Endometrial microvascular endothelial cells (primary cell): ENCODE measurements around the gene CRB1. TPM values are rescaled to one million over a fixed set of nuclear protein-coding genes. Genes with fewer than 3 reads are reported as not detected.

ENCODE experiments used
- in situ Hi-C: cut with HindIII; loops from 2 replicates; pipeline ENCODE4 v1.10.0; 2017; ENCODE audit warnings: low sequenced_read_pairs, low pct_unique_long_range_greater_than_20kb; ENCODE audit errors: inconsistent ontology term
- total RNA-seq: library from RNA; depleted of rRNA; stranded (reverse); fragments of >200 nt; gene quantifications from one replicate; pipeline ENCODE4 v1.2.3, GENCODE V29; 2015; ENCODE audit errors: inconsistent ontology term

The CRB1 gene
- total RNA-seq, 1 donor from 2014 or later, result not detected

DNA sequence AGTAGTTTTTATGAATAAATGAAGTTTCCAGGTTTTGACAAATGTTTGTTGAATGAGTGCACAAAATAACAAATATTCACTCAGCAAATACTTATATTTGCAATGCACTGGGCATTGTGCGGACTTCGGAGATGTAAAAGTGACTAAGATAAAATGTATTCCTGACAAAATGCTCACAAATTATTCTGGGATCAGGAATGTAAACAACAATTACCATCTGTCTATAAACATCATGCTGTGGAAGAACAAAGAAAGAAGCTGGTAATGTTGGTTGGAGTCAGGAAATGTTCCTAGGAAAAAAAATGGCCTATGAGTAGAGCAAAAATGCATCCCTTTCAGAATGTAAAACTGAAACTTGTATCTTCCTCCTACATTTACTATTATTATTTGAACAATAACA is 68.5 kb downstream of the CRB1 start:
- in situ Hi-C loops, result no loop called here

DNA sequence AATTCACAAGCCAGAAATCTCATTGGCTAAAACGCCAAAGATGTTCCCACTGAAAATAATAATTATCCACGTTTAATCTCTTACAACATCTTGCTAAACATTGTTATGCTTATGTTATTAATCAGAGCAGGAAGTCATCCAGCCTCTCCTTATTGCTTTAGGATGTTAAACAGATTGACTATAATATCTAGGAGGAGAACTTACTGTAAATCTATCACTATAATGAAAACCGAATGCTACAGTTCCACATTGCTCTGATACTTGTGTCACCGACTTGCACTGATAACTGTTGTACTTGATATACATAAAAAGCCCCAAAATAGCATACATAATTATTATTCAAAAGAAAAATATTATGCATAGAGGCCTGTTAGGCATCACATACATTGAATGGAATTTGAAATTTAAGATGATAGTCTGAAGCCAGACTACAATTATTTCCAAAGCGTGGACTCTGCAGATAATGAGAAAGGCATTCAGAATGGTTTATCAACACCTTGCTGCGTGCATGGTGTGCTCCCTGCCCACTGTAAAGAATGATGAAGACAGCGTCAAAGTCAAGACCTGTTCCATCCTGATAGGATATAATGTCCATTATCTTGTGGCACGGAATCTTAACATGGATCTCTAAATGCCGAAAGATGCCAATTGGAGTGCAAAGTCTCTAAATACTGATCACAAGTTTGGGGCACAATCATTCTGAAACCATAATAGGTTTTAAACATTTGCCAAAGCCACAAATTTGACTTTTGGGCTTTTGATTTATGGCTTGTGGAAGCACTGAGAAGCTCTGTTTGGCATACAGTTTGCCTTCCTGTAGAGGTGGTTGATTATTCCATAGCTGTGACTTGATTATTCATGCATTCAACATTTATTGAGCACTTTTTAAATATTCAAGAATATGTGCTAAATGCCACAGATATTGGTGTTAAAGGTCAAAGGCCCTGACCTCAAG is 71.3 kb downstream of the CRB1 start:
- in situ Hi-C loops, result no loop called here

DNA sequence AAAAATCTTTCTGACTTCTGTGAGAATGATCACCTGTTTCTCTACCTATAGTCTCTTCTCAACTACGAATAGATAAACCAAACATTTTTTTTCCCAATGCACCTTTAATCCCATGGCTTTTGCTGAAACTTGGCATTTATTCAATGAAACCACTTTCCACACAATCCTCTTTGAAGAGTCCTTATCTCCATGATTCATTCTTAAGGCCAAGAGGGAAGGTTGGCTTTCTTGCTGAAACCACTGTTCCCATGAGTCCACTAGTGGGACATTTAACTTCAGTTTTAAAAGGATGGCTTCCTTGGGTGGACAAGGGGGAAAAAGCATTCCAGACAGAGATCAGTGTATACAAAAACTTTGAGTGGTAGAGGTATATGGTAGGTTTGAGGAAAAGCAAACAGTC is 73.6 kb downstream of the CRB1 start:
- in situ Hi-C loops, result no loop called here

DNA sequence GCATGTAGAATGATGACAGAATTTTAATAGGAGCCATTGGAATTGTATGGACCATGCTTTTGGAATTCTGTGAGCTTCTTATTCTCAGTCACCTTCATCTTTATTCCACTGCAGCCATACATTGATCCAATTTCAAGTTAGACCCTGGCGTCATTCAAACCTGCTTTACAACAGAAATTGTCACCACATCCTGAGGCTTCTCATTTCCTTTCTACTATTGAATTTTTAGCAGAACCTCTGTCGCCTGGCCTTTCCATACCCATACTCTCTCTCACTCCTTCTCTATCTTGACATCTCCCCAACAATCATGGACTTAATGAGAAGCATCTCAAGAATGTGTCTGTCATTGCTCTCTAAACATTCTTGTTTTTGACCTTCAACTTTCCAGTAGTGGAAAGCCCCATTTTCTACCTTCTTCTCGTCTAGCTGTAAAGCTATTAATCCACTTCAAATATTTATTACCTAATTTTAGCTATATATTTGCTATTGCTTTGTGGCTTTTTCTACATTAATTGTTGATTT is 74.1 kb downstream of the CRB1 start:
- in situ Hi-C loops, result no loop called here

DNA sequence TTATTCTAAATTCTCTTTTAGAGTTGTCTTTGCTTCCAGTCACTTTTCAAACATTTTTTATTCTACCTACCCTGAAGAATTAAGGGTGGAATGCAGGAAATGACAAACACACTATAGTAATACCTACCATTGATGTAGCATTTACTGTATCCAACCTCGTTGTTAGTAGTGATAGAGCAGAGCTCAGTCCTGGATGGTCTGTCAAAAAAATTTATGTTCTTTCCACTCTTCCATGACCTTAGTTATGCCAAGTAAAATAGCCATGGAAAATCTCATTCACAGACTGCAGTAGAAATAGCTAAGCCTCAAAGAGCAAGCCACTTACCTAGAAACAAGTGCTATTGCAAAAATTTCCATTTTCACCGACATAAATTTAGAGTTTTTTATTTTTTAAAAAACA is 74.6 kb downstream of the CRB1 start:
- in situ Hi-C loops, result no loop called here

DNA sequence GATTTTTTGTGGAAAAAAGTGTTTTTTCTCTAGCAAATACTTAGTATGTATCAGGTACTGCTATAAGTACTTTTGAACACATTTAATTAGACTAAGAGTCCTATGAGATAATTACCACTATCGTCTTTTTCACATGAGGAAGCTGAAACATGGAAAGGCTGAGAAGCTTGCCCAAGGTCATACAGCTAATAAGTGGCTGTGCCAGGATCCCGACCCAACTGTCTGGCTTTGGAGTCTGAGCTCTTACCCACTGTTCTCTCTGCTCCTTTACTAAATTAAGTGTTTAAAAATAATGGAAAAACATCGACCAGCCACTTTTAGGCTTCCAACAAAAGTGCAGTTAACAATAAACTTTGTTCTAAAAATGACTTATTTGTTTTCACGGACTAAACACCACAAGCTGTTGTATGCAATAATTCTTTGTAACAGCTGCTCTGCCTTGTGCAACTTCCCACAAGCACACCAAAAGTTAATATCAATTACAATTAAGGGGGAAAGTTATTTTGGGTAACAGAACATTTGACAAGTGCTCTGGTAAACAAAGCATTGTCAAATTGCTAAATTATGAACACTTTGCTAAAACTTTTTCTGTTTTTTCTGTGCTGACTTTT is 75.7 kb downstream of the CRB1 start:
- in situ Hi-C loops, result no loop called here

DNA sequence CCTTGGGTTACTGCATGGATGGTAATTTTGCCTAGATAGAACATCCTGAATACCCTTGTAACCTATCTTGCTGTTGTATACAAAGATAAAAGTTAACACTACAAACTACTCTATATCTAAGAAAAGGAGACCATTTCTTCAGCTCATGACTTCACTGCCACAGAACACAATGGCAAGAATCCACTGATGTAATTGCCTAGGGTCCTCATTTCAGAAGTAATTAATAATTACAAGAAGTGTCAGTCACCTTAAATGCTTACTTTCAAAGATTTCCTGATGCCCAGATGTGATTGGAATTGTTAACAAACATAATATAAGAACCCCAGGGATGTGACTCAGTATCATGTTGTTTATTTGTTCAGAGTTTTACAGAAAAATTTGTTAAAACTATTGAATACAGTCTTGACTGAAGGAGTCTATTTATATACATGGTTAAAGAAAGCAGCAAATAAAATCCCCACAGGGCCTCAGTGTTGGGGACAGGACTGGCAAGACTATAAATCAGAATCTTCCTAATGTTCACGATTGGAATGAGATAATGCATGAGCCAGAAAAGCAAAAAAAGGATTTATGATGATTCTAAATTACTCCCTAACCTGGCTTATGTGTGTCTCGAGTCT is 83.9 kb downstream of the CRB1 start:
- in situ Hi-C loops, result no loop called here

DNA sequence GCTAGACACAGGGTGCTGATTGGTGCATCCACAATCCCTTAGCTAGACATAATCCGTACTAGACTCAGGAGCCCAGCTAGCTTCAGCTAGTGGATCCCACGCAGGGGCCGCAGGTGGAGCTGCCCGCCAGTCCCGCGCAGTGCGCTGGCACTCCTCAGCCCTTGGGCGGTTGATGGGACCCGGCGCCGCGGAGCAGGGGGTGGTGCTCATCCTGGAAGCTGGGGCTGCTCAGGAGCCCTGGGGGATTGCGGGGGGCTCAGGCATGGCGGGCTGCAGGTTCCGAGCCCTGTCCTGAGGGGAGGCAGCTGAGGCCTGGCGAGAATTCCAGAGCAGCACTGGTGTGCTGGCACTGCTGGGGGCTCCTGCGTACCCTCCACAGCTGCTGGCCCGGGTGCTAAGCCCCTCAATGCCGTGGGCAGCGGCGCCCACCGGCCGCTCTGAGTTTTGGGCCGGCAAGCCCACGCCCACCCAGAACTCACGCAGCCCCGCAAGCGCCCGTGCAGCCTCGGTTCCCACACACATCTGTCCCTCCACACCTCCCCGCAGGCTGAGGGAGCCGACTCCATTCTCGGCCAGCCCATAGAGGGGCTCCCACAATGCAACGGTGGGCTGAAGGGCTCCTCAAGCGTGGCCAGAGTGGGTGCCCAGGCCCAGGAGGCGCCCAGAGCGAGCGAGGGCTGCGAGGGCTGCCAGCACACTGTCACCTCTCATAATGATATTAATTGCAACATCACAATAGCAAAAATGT is 87.4 kb downstream of the CRB1 start:
- in situ Hi-C loops, result no loop called here

DNA sequence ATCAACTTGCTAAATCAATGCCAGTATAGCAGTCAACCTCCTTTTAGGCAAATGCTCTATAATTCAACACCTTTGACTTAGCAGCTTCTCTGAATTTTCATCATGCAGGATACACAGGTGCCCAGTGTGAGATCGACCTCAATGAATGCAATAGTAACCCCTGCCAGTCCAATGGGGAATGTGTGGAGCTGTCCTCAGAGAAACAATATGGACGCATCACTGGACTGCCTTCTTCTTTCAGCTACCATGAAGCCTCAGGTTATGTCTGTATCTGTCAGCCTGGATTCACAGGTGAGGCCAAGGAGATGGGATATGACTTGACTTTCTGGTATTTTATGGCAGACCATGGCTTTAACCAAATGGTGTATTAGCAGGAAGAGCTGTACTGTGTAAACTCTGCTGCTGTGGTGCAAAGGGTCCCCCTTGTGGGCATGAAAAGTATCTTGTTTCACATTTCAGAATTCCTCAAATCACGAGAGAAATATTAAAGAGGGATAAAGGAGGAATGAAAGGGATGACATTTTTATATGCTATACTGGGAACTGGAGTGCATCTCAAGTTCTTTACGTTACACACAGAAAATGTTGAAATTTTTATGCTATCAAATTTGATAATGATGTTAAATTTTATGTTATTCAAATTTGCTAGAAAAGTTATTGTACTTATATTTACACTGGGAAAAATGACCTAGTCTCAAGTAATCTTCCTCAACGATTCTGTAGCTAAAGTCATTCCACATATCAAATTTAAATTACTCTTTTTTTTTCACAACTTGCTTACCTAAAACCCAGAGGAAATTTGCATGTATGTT is 88.9 kb downstream of the CRB1 start:
- in situ Hi-C loops, result no loop called here

DNA sequence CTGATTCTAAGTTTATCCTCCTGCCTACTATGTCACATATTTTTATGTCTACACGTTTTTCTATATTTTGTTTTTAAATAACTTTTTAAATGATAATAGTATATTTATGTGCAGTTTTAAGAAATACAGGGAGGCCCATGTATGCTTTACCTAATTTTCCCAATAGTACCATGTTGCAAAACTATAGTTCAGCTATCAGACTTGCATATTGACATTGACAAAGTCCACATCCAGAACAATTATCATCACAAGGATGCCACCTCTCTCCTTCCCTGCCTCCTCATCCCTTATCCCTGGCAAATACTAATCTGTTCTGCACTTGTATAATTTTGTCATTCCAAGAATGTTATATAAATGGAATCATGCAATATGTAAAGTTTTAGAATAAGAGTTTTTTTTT is 90.9 kb downstream of the CRB1 start:
- in situ Hi-C loops, result no loop called here

DNA sequence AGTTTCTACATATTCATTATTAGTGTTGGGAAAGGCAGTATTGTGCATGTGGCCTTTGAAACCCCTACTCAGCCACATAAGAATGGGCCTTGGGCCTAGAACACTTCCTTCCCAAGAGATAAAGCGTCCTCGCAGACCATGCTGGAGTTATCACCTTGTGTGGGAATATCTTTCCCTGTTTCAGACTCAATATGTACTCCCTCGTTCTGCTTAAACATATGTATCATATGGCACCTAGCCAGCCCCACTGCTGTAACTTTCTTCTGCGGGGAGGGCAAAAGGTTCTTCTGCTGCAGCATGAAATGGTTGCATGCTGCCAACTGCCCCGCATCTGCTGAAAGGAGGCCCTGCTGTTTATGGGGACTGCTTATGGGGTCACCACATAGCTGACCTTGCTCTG is 92.0 kb downstream of the CRB1 start:
- in situ Hi-C loops, result no loop called here

DNA sequence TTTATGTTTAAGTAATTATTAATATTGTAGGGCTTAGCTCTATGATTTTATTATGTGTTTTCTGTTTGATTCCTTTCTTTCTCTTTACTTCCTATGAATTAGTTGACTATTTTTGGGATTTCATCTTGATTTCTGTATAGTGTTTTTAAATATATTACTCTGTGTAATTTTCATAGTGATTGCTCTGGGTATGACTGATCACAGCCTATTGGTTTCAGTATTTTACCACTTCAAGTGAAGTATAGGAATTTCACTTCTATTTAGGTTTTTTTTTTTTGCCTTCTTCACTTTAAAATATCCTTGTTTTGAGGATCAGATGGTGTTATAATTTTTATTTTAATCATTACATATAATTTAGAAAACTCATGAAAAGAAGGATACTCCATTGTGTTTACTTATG is 94.8 kb downstream of the CRB1 start:
- in situ Hi-C loops, result no loop called here

DNA sequence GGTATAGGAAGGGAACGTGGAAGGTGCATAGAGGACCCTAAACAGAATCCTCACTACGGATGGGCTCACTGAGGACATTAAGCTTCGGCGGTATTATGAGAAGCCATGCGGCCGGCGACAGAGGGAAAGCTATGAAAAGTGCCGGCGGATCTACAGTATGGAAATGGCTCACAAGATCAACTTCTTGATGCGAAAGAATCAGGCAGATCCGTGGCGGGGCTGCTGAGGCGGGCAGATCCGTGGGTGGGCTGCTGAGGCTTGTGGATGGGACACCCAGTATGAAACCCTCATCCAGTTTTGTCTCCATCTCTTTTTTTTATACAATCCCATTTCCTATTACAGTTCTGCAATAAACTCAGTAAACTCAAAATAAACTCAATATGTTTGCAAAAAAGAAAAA is 95.8 kb downstream of the CRB1 start:
- in situ Hi-C loops, result no loop called here

DNA sequence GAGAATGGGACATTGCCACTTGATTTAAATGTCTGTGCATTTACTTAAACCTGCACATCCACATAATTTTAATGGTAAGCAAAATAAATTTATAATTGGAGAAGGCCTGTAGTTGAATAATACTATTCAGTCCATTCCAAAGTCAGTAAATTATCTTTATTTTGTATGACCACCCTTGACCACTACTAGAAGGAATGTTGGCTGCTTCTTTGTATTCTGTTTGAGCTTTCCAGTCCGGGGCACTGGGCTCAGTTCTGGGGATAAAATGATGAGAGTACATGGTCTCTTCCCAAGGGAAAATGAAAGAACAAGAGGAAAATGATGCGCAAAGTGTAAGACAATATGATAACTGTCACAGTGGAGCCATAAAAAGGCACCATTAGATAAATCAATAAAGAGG is 98.9 kb downstream of the CRB1 start:
- in situ Hi-C loops, result no loop called here

DNA sequence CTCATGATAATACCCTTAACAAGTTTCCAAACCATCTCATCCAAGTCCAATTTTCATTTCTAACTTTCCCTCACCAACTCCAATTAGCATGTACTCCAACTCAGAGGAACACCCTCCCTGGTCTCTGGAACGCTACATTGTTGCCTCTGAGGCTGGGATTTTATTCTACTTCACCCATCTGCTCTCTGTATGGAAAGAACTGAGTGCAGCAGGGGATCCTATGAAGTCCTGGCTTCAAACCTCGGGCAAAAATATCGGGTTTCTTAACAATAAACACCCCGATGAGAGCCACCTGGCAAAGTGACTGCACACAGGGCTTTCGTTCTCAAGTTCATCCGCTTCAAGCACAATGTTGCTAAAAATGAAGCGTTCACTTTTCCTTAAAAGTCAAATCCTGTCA is 99.6 kb downstream of the CRB1 start:
- in situ Hi-C loops, result no loop called here

DNA sequence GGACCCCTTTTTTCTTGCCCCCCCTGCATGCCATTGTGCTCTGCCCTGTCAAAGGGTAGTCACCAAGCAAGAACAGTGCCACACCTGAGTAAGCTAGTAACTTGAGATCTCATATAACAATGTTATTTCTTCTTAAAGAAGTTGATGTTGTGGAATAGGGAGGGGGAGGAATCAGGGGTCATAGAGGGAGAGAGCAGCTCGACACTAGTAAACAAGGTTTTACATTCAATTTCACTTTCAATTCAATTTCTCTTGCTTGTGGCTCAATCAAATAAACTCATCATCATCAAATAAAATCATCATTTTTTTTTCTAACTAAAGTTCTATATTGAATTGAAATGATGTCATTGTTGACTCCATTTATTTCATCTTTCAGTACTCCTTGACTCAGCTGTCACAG is 106.4 kb downstream of the CRB1 start:
- in situ Hi-C loops, result no loop called here

DNA sequence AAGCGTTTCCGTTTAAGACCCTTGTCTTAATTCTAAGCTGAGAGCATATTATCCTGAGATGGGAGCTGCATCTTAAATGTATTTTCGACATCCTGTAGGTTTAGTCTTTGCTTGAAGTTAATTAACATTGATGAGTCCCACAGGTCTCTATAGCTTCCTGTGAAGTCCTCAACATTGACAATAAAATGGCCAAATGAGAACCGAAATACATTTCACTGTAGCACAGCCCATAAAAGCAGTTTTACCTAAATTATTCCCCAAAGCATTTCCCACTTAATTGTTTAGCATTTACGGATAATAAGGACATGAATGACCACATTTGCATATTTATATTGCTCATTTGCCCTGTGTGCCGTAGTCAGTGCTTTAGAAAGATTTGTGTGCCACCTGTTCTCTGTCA is 116.4 kb downstream of the CRB1 start:
- in situ Hi-C loops, result no loop called here

DNA sequence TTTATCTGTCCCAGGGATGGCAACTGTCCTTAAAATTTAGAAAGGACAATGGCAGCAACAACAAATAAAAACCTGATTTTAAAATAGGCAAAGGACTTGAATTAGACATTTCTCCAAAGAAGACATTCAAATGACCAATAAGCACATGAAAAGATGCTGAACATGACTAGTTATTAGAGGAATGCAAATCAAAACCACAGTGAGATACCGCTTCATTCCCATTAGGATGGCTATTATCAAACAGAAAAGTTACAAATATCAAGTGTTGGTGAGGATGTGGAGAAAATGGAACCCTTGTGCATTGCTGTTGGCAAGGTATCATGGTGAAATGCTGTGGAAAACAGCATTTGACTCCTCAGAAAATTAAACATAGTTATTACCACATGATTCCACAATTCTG is 120.7 kb downstream of the CRB1 start:
- in situ Hi-C loops, result no loop called here
